HG02938 (cell line): ENCODE data around the gene MCM8.

Experiments
- ATAC-seq: cut with Tn5 transposase; IDR thresholded peaks from one replicate; pipeline ENCODE4 v1.9.1; 2021; ENCODE audit warnings: mild to moderate bottlenecking, moderate library complexity; ENCODE audit not compliant: unreplicated experiment

The MCM8 gene

GRCh38 chr20:5950271-5951031, at the start of gene MCM8, which contains the start of gene TRMT6:
Gene MCM8, plus strand, starts transcription at chr20:5950652. Its CDS starts 1,364 bp downstream, at chr20:5952016.
Gene TRMT6, minus strand, starts transcription at chr20:5950533. Its CDS starts 128 bp downstream, at chr20:5950405.
- ATAC-seq: peak; percentile 96

GRCh38 chr20:5900908-5901307, 49.5 kb upstream of the MCM8 start:
- no peak for ATAC-seq

- ATAC-seq: no peak
Observed at GRCh38 chr20:5908981-5909380, 41.5 kb upstream of the MCM8 start.

GRCh38 chr20:5910186-5910585, 40.3 kb upstream of the MCM8 start:
- no peak for ATAC-seq

- ATAC-seq: no peak
Observed at GRCh38 chr20:5913166-5913565, 37.3 kb upstream of the MCM8 start.

- ATAC-seq: no peak
Observed at GRCh38 chr20:5914859-5915258, 35.6 kb upstream of the MCM8 start.

GRCh38 chr20:5918856-5919625, 31.4 kb upstream of the MCM8 start:
- ATAC-seq: no peak

GRCh38 chr20:5919626-5920544, 30.6 kb upstream of the MCM8 start:
- no peak for ATAC-seq

- no peak for ATAC-seq
Observed at GRCh38 chr20:5920581-5920980, 29.9 kb upstream of the MCM8 start.

- ATAC-seq: no peak
Observed at GRCh38 chr20:5923493-5923892, 27.0 kb upstream of the MCM8 start.

- no peak for ATAC-seq
Observed at GRCh38 chr20:5925551-5925950, 24.9 kb upstream of the MCM8 start.

- no peak for ATAC-seq
Observed at GRCh38 chr20:5927749-5928462, 22.5 kb upstream of the MCM8 start.

- ATAC-seq: no peak
Observed at GRCh38 chr20:5928836-5929715, 21.4 kb upstream of the MCM8 start.

GRCh38 chr20:5931411-5931810, 19.0 kb upstream of the MCM8 start:
- ATAC-seq: no peak

GRCh38 chr20:5932796-5933195, 17.7 kb upstream of the MCM8 start:
- ATAC-seq: no peak

- ATAC-seq: no peak
Observed at GRCh38 chr20:5933802-5934436, 16.5 kb upstream of the MCM8 start.

GRCh38 chr20:5935384-5935783, 15.1 kb upstream of the MCM8 start:
- no peak for ATAC-seq

- ATAC-seq: no peak
Observed at GRCh38 chr20:5936238-5936637, 14.2 kb upstream of the MCM8 start.

- no peak for ATAC-seq
Observed at GRCh38 chr20:5938456-5939029, 11.9 kb upstream of the MCM8 start.
